ELF-1 (cell line): Measurements from ENCODE around the gene CAPZA1.
"Not testable (repeated sequence)": the region's sequence is repeated elsewhere in the genome, so short reads cannot be mapped to it uniquely, and the experiment has no call there.

Source experiments
- DNase-seq: peaks from one replicate; pipeline ENCODE4 v3.0.0-alpha.2; 2016; ENCODE audit warnings: low read depth, low spot score

The CAPZA1 gene

GRCh38 chr1:112619518-112620376, at the start of gene CAPZA1:
CAPZA1 (plus strand) TSS chr1:112619832; CDS start chr1:112619845, 13 bp downstream.
- peak; percentile 92 for DNase-seq

- DNase-seq = no peak
Measured at GRCh38 chr1:112575154-112575804, 44.4 kb upstream of the CAPZA1 start.

- no peak for DNase-seq
Measured at GRCh38 chr1:112576240-112576639, 43.4 kb upstream of the CAPZA1 start.

GRCh38 chr1:112579801-112580510, 39.7 kb upstream of the CAPZA1 start:
- DNase-seq = no peak

- DNase-seq = no peak
Measured at GRCh38 chr1:112581586-112582192, 37.9 kb upstream of the CAPZA1 start.

GRCh38 chr1:112583366-112583765, 36.3 kb upstream of the CAPZA1 start:
- DNase-seq = no peak

- peak; percentile 5 for DNase-seq
Measured at GRCh38 chr1:112589766-112590165, 29.9 kb upstream of the CAPZA1 start.

GRCh38 chr1:112594208-112594876, 25.3 kb upstream of the CAPZA1 start:
- no peak for DNase-seq

- DNase-seq = no peak
Measured at GRCh38 chr1:112599477-112599876, 20.2 kb upstream of the CAPZA1 start.

- no peak for DNase-seq
Measured at GRCh38 chr1:112603012-112603411, 16.6 kb upstream of the CAPZA1 start.

- DNase-seq = no peak
Measured at GRCh38 chr1:112603541-112603940, 16.1 kb upstream of the CAPZA1 start.

GRCh38 chr1:112605633-112606327, 13.9 kb upstream of the CAPZA1 start:
- no peak for DNase-seq

GRCh38 chr1:112614460-112615065, 5.1 kb upstream of the CAPZA1 start:
- DNase-seq = peak; percentile 41

- DNase-seq = no peak
Measured at GRCh38 chr1:112618114-112618720, 1.4 kb upstream of the CAPZA1 start.

GRCh38 chr1:112618721-112619517, 713 bp upstream of the CAPZA1 start, which contains the start of gene ST7L:
ST7L (minus strand) TSS chr1:112619141; CDS start chr1:112619113, 28 bp downstream.
- peak; percentile 72 for DNase-seq

- no peak for DNase-seq
Measured at GRCh38 chr1:112620377-112620695, 704 bp downstream of the CAPZA1 start.

GRCh38 chr1:112624493-112624892, 4.9 kb downstream of the CAPZA1 start:
- DNase-seq = not testable (repeated sequence)

- DNase-seq = no peak
Measured at GRCh38 chr1:112625696-112626095, 6.1 kb downstream of the CAPZA1 start.

GRCh38 chr1:112626193-112626592, 6.6 kb downstream of the CAPZA1 start:
- DNase-seq = no peak
